Lower leg skin (tissue), 4 donors: ENCODE results near the gene HAPLN2. TPM values are rescaled to one million over a fixed set of nuclear protein-coding genes. Genes with fewer than 3 reads are reported as not detected.

Experiments used
- DNase-seq, 2 donors: peaks; one replicate each; pipeline ENCODE4 v3.0.0-alpha.2; 2019; ENCODE audit warnings: low spot score in 2 of 2
- H3K4me3 ChIP-seq: fragments of 200-600 bp; sonication (generic); 2 replicates; pipeline ENCODE4 v1.5.1; 2017; ENCODE audit warnings: mild to moderate bottlenecking, low read depth; ENCODE audit not compliant: poor library complexity, severe bottlenecking
- CTCF ChIP-seq, 3 donors: fragments of 450-650 bp; IDR thresholded peaks; one replicate each; pipeline ENCODE4 v1.5.1; 2016; ENCODE audit warnings: antibody characterized with exemption in 3 of 3, mild to moderate bottlenecking in 3 of 3, moderate library complexity in 2 of 3
- POLR2A ChIP-seq, 2 donors: fragments of 450-650 bp; IDR thresholded peaks; one replicate each; pipeline ENCODE4 v1.6.1; 2016 to 2017; ENCODE audit warnings: antibody characterized with exemption in 2 of 2, mild to moderate bottlenecking in 1 of 2, moderate library complexity in 1 of 2
- WGBS, 2 donors: methylation state at CpG; one replicate each; pipeline ENCODE4 v1.1.5; 2018; 5-methylcytosine and 5-hydroxymethylcytosine counted together
- intact Hi-C: fragments of 100-400 bp; cut with DNase I; formaldehyde crosslinking; loops from one replicate; pipeline ENCODE4 v1.15.0; 2023; ENCODE audit warnings: low total_unique reads
- total RNA-seq, 4 donors: library from RNA; depleted of rRNA; stranded (reverse); fragments of >200 nt; gene quantifications; one replicate each; pipeline ENCODE4 v1.1.0, GENCODE V29; 2016

The HAPLN2 gene
- total RNA-seq, 4 donors from 2014 or later, result 0.68 to 1.0 (median 0.80) TPM; not detected in 1

- TF ChIP-seq CTCF (IDR thresholded peaks at IDR 0.05) (no peak), POLR2A (IDR thresholded peaks at IDR 0.05) (no peak)
- H3K4me3 ChIP-seq, result no peak overlapping the region
- intact Hi-C loops, result no loop called here
- 31 to 46% methylated on average over 3 of the region's 3 CpGs for WGBS, 2 donors
- DNase-seq, result no peak
These were observed 25.8 kb downstream of the HAPLN2 start for GRCh38 chr1:156645056-156645455.

GRCh38 chr1:156645666-156646065 lies 26.5 kb downstream of the HAPLN2 start:
- H3K4me3 ChIP-seq, result no peak overlapping the region
- no peak for DNase-seq
- TF ChIP-seq CTCF (IDR thresholded peaks at IDR 0.05) (no peak), POLR2A (IDR thresholded peaks at IDR 0.05) (no peak)
- intact Hi-C loops, result no loop called here
- 91 to 94% methylated on average over 1 of the region's 1 CpG for WGBS, 2 donors

- intact Hi-C loops, result no loop called here
- 29 to 34% methylated on average over 18 to 34 of the region's 51 CpGs for WGBS, 2 donors
- H3K4me3 ChIP-seq, result no peak overlapping the region
- no peak for TF ChIP-seq POLR2A (IDR thresholded peaks at IDR 0.05)
- no peak for TF ChIP-seq CTCF (IDR thresholded peaks at IDR 0.05)
- DNase-seq, result no peak
These were observed 27.6 kb downstream of the HAPLN2 start for GRCh38 chr1:156646738-156647211.

- 64 to 91% methylated on average over 7 to 10 of the region's 10 CpGs for WGBS, 2 donors
- TF ChIP-seq POLR2A (IDR thresholded peaks at IDR 0.05) (no peak), CTCF (IDR thresholded peaks at IDR 0.05) (no peak)
- no peak for DNase-seq
- intact Hi-C loops, result no loop called here
- H3K4me3 ChIP-seq, result no peak overlapping the region
These were observed 28.1 kb downstream of the HAPLN2 start for GRCh38 chr1:156647351-156647750.

- intact Hi-C loops, result no loop called here
- no peak for DNase-seq
- H3K4me3 ChIP-seq, result no peak overlapping the region
- TF ChIP-seq CTCF (IDR thresholded peaks at IDR 0.05) (no peak), POLR2A (IDR thresholded peaks at IDR 0.05) (no peak)
- WGBS, 2 donors, result 82 to 94% methylated on average over 9 to 10 of the region's 10 CpGs
These were observed 29.3 kb downstream of the HAPLN2 start for GRCh38 chr1:156648496-156648895.

GRCh38 chr1:156648951-156649350 lies 29.7 kb downstream of the HAPLN2 start:
- intact Hi-C loops, result no loop called here
- no peak for DNase-seq
- WGBS, 2 donors, result 25 to 28% methylated on average over 2 of the region's 2 CpGs
- no peak overlapping the region for H3K4me3 ChIP-seq
- TF ChIP-seq POLR2A (IDR thresholded peaks at IDR 0.05) (no peak), CTCF (IDR thresholded peaks at IDR 0.05) (no peak)
